ENCODE data around the gene OTX2.

Gene OTX2

GRCh38 chr14:56810836-56811592, 735 bp upstream of the OTX2 start:
- Histone ChIP-seq H3K9me3 (ENCODE audit: control insufficient read depth, low read length) (peaks cover 8% of the 10 kb centered on the region), H3K9ac (ENCODE audit: low read length) (no peak overlapping the region), H3K4me1 (ENCODE audit: control insufficient read depth, insufficient read depth, low read length) (no peaks in the 10 kb centered on the region), H3K27me3 (replicated peaks; ENCODE audit: control insufficient read depth, insufficient read depth, low read length) (peaks cover 88% of the 10 kb centered on the region), H3K4me3 (ENCODE audit: low read length) (no peak overlapping the region), H3K36me3 (ENCODE audit: control insufficient read depth, insufficient read depth, low read length, severe bottlenecking) (no peaks in the 10 kb centered on the region)
- DNase-seq (ENCODE audit: low read depth), result no peak

GRCh38 chr14:56809270-56810146, 771 bp downstream of the OTX2 start:
- no peaks in the 10 kb centered on the region for H3K4me1 ChIP-seq (ENCODE audit: control insufficient read depth, insufficient read depth, low read length)
- peaks cover 11% of the 10 kb centered on the region for H3K9me3 ChIP-seq (ENCODE audit: control insufficient read depth, low read length)
- no peaks in the 10 kb centered on the region for H3K36me3 ChIP-seq (ENCODE audit: control insufficient read depth, insufficient read depth, low read length, severe bottlenecking)
- DNase-seq (ENCODE audit: low read depth), result no peak
- H3K4me3 ChIP-seq (ENCODE audit: low read length), result no peak overlapping the region
- H3K9ac ChIP-seq (ENCODE audit: low read length), result no peak overlapping the region
- peaks cover 86% of the 10 kb centered on the region for H3K27me3 ChIP-seq (replicated peaks; ENCODE audit: control insufficient read depth, insufficient read depth, low read length)

- DNase-seq (ENCODE audit: low read depth), result no peak
- Histone ChIP-seq H3K4me3 (ENCODE audit: low read length) (peak overlapping the region; percentile 44), H3K9ac (ENCODE audit: low read length) (no peak overlapping the region), H3K36me3 (ENCODE audit: control insufficient read depth, insufficient read depth, low read length, severe bottlenecking) (no peaks in the 10 kb centered on the region), H3K9me3 (ENCODE audit: control insufficient read depth, low read length) (peaks cover 8% of the 10 kb centered on the region), H3K27me3 (replicated peaks; ENCODE audit: control insufficient read depth, insufficient read depth, low read length) (peaks cover 88% of the 10 kb centered on the region), H3K4me1 (ENCODE audit: control insufficient read depth, insufficient read depth, low read length) (no peaks in the 10 kb centered on the region)
Measured at GRCh38 chr14:56808383-56809269, 1.7 kb downstream of the OTX2 start.

- H3K36me3 ChIP-seq (ENCODE audit: control insufficient read depth, insufficient read depth, low read length, severe bottlenecking), result no peaks in the 10 kb centered on the region
- peak overlapping the region; percentile 44 for H3K4me3 ChIP-seq (ENCODE audit: low read length)
- no peak overlapping the region for H3K9ac ChIP-seq (ENCODE audit: low read length)
- H3K9me3 ChIP-seq (ENCODE audit: control insufficient read depth, low read length), result peaks cover 8% of the 10 kb centered on the region
- DNase-seq (ENCODE audit: low read depth), result no peak
- H3K4me1 ChIP-seq (ENCODE audit: control insufficient read depth, insufficient read depth, low read length), result no peaks in the 10 kb centered on the region
- H3K27me3 ChIP-seq (replicated peaks; ENCODE audit: control insufficient read depth, insufficient read depth, low read length), result peaks cover 88% of the 10 kb centered on the region
Measured at GRCh38 chr14:56808110-56808382, 2.2 kb downstream of the OTX2 start.

- Histone ChIP-seq H3K36me3 (ENCODE audit: control insufficient read depth, insufficient read depth, low read length, severe bottlenecking) (no peaks in the 10 kb centered on the region), H3K4me3 (ENCODE audit: low read length) (no peak overlapping the region), H3K4me1 (ENCODE audit: control insufficient read depth, insufficient read depth, low read length) (no peaks in the 10 kb centered on the region), H3K27me3 (replicated peaks; ENCODE audit: control insufficient read depth, insufficient read depth, low read length) (peaks cover 88% of the 10 kb centered on the region), H3K9me3 (ENCODE audit: control insufficient read depth, low read length) (peaks cover 8% of the 10 kb centered on the region), H3K9ac (ENCODE audit: low read length) (no peak overlapping the region)
- DNase-seq (ENCODE audit: low read depth), result no peak
Measured at GRCh38 chr14:56807386-56808109, 2.7 kb downstream of the OTX2 start.

- Histone ChIP-seq H3K9ac (ENCODE audit: low read length) (no peak overlapping the region), H3K9me3 (ENCODE audit: control insufficient read depth, low read length) (peaks cover 13% of the 10 kb centered on the region), H3K27me3 (replicated peaks; ENCODE audit: control insufficient read depth, insufficient read depth, low read length) (peaks cover 91% of the 10 kb centered on the region), H3K4me3 (ENCODE audit: low read length) (no peak overlapping the region), H3K36me3 (ENCODE audit: control insufficient read depth, insufficient read depth, low read length, severe bottlenecking) (no peaks in the 10 kb centered on the region), H3K4me1 (ENCODE audit: control insufficient read depth, insufficient read depth, low read length) (no peaks in the 10 kb centered on the region)
- no peak for DNase-seq (ENCODE audit: low read depth)
Measured at GRCh38 chr14:56806760-56807159, 3.5 kb downstream of the OTX2 start.

- no peak overlapping the region for H3K9ac ChIP-seq (ENCODE audit: low read length)
- no peaks in the 10 kb centered on the region for H3K36me3 ChIP-seq (ENCODE audit: control insufficient read depth, insufficient read depth, low read length, severe bottlenecking)
- H3K27me3 ChIP-seq (replicated peaks; ENCODE audit: control insufficient read depth, insufficient read depth, low read length), result peaks cover 94% of the 10 kb centered on the region
- H3K4me3 ChIP-seq (ENCODE audit: low read length), result no peak overlapping the region
- no peaks in the 10 kb centered on the region for H3K4me1 ChIP-seq (ENCODE audit: control insufficient read depth, insufficient read depth, low read length)
- no peak for DNase-seq (ENCODE audit: low read depth)
- peaks cover 19% of the 10 kb centered on the region for H3K9me3 ChIP-seq (ENCODE audit: control insufficient read depth, low read length)
Measured at GRCh38 chr14:56805992-56806727, 4.1 kb downstream of the OTX2 start.

GRCh38 chr14:56805201-56805991, 4.9 kb downstream of the OTX2 start:
- Histone ChIP-seq H3K4me3 (ENCODE audit: low read length) (no peak overlapping the region), H3K4me1 (ENCODE audit: control insufficient read depth, insufficient read depth, low read length) (no peaks in the 10 kb centered on the region), H3K27me3 (replicated peaks; ENCODE audit: control insufficient read depth, insufficient read depth, low read length) (peaks cover 94% of the 10 kb centered on the region), H3K9me3 (ENCODE audit: control insufficient read depth, low read length) (peaks cover 20% of the 10 kb centered on the region), H3K9ac (ENCODE audit: low read length) (no peak overlapping the region), H3K36me3 (ENCODE audit: control insufficient read depth, insufficient read depth, low read length, severe bottlenecking) (no peaks in the 10 kb centered on the region)
- DNase-seq (ENCODE audit: low read depth), result no peak

GRCh38 chr14:56803816-56804535, 6.3 kb downstream of the OTX2 start:
- DNase-seq (ENCODE audit: low read depth), result no peak
- peaks cover 90% of the 10 kb centered on the region for H3K27me3 ChIP-seq (replicated peaks; ENCODE audit: control insufficient read depth, insufficient read depth, low read length)
- peaks cover 22% of the 10 kb centered on the region for H3K9me3 ChIP-seq (ENCODE audit: control insufficient read depth, low read length)
- H3K4me3 ChIP-seq (ENCODE audit: low read length), result no peak overlapping the region
- H3K9ac ChIP-seq (ENCODE audit: low read length), result no peak overlapping the region
- H3K36me3 ChIP-seq (ENCODE audit: control insufficient read depth, insufficient read depth, low read length, severe bottlenecking), result no peaks in the 10 kb centered on the region
- H3K4me1 ChIP-seq (ENCODE audit: control insufficient read depth, insufficient read depth, low read length), result no peaks in the 10 kb centered on the region

Data from adipocyte (in vitro differentiated cells).